ENCODE data around the gene LAMA3. TPM values are rescaled to one million over a fixed set of nuclear protein-coding genes. Genes with fewer than 3 reads are reported as not detected.

The LAMA3 gene
- total and polyA plus RNA-seq, 2 donors from 2014 or later = 4.4 to 66.0 TPM

DNA sequence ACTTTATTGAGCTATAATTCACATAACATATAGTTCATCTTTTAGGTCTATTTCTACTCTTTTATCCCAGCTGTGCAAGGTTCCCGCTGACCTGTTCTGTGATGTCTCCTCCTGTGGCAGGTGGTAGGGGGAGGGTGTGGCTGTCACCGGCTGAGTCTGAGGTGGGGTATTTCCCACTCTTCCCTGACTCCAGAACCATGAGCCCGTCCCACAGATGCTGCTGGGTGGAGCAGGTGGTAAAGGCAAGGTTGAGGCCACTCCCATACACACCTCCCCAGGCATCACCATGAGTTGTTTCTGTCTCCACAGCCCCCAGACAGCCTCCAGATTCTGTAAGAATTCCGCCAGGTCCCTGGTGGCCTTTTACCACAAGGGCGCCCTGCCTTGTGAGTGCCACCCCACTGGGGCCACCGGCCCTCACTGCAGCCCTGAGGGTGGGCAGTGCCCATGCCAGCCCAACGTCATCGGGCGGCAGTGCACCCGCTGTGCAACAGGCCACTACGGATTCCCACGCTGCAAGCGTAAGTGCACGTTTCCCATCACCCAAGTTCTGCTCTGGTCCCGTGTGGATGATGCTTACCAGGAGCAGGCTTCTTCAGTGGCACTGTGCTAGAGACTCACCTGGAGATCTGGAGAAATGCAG is 156.9 kb downstream of the LAMA3 start:
- FAIRE-seq = no peak
- TF ChIP-seq, protein P1, sequence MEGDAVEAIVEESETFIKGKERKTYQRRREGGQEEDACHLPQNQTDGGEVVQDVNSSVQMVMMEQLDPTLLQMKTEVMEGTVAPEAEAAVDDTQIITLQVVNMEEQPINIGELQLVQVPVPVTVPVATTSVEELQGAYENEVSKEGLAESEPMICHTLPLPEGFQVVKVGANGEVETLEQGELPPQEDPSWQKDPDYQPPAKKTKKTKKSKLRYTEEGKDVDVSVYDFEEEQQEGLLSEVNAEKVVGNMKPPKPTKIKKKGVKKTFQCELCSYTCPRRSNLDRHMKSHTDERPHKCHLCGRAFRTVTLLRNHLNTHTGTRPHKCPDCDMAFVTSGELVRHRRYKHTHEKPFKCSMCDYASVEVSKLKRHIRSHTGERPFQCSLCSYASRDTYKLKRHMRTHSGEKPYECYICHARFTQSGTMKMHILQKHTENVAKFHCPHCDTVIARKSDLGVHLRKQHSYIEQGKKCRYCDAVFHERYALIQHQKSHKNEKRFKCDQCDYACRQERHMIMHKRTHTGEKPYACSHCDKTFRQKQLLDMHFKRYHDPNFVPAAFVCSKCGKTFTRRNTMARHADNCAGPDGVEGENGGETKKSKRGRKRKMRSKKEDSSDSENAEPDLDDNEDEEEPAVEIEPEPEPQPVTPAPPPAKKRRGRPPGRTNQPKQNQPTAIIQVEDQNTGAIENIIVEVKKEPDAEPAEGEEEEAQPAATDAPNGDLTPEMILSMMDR (IDR thresholded peaks at IDR 0.05; ENCODE audit: borderline replicate concordance, extremely low read depth, insufficient read depth) = no peak
- H3K9ac ChIP-seq (ENCODE audit: low read length in 3 of 3) = no peak overlapping the region
- no peaks in the 10 kb centered on the region for H3K36me3 ChIP-seq (ENCODE audit: control insufficient read depth in 2 of 3, insufficient read depth in 3 of 3, low read length in 3 of 3)
- DNase-seq = no peak
- no peak overlapping the region for H3K27ac ChIP-seq (ENCODE audit: low read depth in 2 of 2, low read length in 2 of 2)
- intact Hi-C loops (cut with DNase I) = no loop called here
- no peak overlapping the region for H3K4me3 ChIP-seq (ENCODE audit: low read length in 3 of 3)
- H3K27me3 ChIP-seq (ENCODE audit: control insufficient read depth, insufficient read depth, low read length) = no peaks in the 10 kb centered on the region
- no peaks in the 10 kb centered on the region for H3K4me1 ChIP-seq (ENCODE audit: control insufficient read depth in 2 of 3, insufficient read depth in 2 of 3, low read depth in 1 of 3, low read length in 3 of 3)
- no peaks in the 10 kb centered on the region for H3K9me3 ChIP-seq (ENCODE audit: control insufficient read depth in 2 of 3, insufficient read depth in 1 of 3, low read length in 3 of 3)

DNA sequence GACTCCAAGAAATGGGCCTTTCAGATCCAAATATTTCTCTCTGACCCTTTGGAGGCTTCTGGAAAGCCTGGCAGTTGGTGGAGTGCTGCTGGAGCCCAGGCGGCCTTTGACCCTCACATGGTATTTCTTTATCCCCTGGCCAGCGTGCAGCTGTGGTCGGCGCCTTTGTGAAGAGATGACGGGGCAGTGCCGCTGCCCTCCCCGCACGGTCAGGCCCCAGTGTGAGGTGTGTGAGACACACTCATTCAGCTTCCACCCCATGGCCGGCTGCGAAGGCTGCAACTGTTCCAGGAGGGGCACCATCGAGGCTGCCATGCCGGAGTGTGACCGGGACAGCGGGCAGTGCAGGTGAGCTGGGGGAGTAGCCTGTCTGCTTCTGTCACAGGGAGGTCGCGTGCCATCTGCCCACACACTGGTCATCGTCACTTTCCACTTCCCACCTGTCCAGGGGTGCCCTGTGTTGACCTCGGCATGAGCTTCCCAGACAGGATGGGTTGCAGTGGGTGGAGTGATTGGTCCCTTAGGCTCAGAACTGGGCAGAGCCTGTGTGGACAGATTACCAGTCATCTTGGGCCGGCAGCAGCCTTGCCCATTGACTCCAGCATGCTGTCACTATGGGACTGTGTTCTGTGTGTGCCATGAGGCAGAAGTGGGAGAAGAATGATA is 158.2 kb downstream of the LAMA3 start:
- Histone ChIP-seq H3K27ac (ENCODE audit: low read depth in 2 of 2, low read length in 2 of 2) (no peak overlapping the region), H3K9ac (ENCODE audit: low read length in 3 of 3) (no peak overlapping the region), H3K9me3 (ENCODE audit: control insufficient read depth in 2 of 3, insufficient read depth in 1 of 3, low read length in 3 of 3) (no peaks in the 10 kb centered on the region), H3K4me1 (ENCODE audit: control insufficient read depth in 2 of 3, insufficient read depth in 2 of 3, low read depth in 1 of 3, low read length in 3 of 3) (no peaks in the 10 kb centered on the region), H3K36me3 (ENCODE audit: control insufficient read depth in 2 of 3, insufficient read depth in 3 of 3, low read length in 3 of 3) (no peaks in the 10 kb centered on the region), H3K27me3 (ENCODE audit: control insufficient read depth, insufficient read depth, low read length) (no peaks in the 10 kb centered on the region), H3K4me3 (ENCODE audit: low read length in 3 of 3) (no peak overlapping the region)
- intact Hi-C loops (cut with DNase I) = no loop called here
- FAIRE-seq (no peak), DNase-seq (no peak)
- TF ChIP-seq, protein P1 (IDR thresholded peaks at IDR 0.05; ENCODE audit: borderline replicate concordance, extremely low read depth, insufficient read depth) = no peak

DNA sequence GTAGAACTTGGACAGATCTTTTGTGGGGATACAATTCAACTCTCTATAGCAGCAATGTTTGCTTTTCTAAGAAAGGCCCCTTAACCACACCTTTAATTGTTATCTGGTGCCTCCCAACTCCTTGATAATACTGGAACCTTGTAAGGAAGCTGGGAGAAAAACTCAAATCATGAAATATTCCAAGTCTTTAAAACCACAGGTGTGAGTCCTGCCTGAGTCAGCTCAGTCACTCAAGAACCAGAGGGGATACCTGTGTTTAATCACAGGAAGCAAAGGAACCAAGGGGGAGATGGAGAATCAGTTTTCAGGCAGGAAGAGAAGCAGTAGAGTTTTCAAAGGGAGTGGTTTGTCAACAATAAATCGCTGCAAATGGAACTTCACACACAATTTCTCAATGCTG is 159.9 kb downstream of the LAMA3 start:
- Histone ChIP-seq H3K27ac (ENCODE audit: low read depth in 2 of 2, low read length in 2 of 2) (no peak overlapping the region), H3K4me1 (ENCODE audit: control insufficient read depth in 2 of 3, insufficient read depth in 2 of 3, low read depth in 1 of 3, low read length in 3 of 3) (no peaks in the 10 kb centered on the region), H3K9ac (ENCODE audit: low read length in 3 of 3) (no peak overlapping the region), H3K27me3 (ENCODE audit: control insufficient read depth, insufficient read depth, low read length) (no peaks in the 10 kb centered on the region), H3K9me3 (ENCODE audit: control insufficient read depth in 2 of 3, insufficient read depth in 1 of 3, low read length in 3 of 3) (no peaks in the 10 kb centered on the region), H3K4me3 (ENCODE audit: low read length in 3 of 3) (no peak overlapping the region), H3K36me3 (ENCODE audit: control insufficient read depth in 2 of 3, insufficient read depth in 3 of 3, low read length in 3 of 3) (no peaks in the 10 kb centered on the region)
- no peak for DNase-seq
- intact Hi-C loops (cut with DNase I) = no loop called here
- no peak for FAIRE-seq
- TF ChIP-seq, protein P1 (IDR thresholded peaks at IDR 0.05; ENCODE audit: borderline replicate concordance, extremely low read depth, insufficient read depth) = no peak
